Endothelial cell of umbilical vein (primary cell): ENCODE results near the gene PHEX. TPM values are rescaled to one million over a fixed set of nuclear protein-coding genes. Genes with fewer than 3 reads are reported as not detected.

ENCODE experiments used
- BruUV-seq: library from RNA; stranded (reverse); fragments of 400-500 nt; replicated peaks from 2 replicates; lab custom pipeline; 2021; lab: Mats Ljungman, UMichigan
- CTCF ChIA-PET: fragments of 300-600, 350-600 bp; sonication (Branson Sonifier 250); formaldehyde crosslinking; loops from one replicate; lab custom pipeline; 2021; ENCODE audit warnings: antibody characterized with exemption, inconsistent platforms; lab: Charles Lee
- POLR2A ChIA-PET: fragments of 300-600, 350-600 bp; sonication (Branson Sonifier 250); formaldehyde crosslinking; loops from one replicate; lab custom pipeline; 2021; ENCODE audit warnings: antibody characterized with exemption, inconsistent platforms; lab: Charles Lee
- DNase-seq: peaks from one replicate; pipeline ENCODE4 v3.0.0-alpha.2; 2011; ENCODE audit warnings: low read depth, low spot score
- FAIRE-seq: peaks from 2 replicates; lab custom pipeline; 2011; peaks lifted over from hg19 to GRCh38; lab: Jason Lieb, UNC
- H2AFZ ChIP-seq: 2 replicates; pipeline ENCODE4 v1.6.0; 2012; ENCODE audit warnings: low read depth, low read length, control low read depth, inconsistent platforms
- H3K27ac ChIP-seq: 2 replicates; pipeline ENCODE4 v1.5.1; 2011; ENCODE audit warnings: low read depth, mild to moderate bottlenecking, control low read depth, low read length, moderate library complexity; ENCODE audit not compliant: insufficient read depth
- H3K27me3 ChIP-seq, 2 experiments: 2 replicates each; pipeline versions ENCODE4 v1.6.0 to v1.6.1; 2011; ENCODE audit warnings: low read length in 2 of 2, mixed read lengths in 1 of 2; ENCODE audit not compliant: control insufficient read depth in 2 of 2, insufficient read depth in 2 of 2
- H3K36me3 ChIP-seq, 2 experiments: 2 replicates in 1 of 2; 3 replicates in 1 of 2; pipeline ENCODE4 v1.5.1; 2011; ENCODE audit warnings: low read length in 2 of 2, mild to moderate bottlenecking in 1 of 2, moderate library complexity in 1 of 2; ENCODE audit not compliant: control insufficient read depth in 2 of 2, insufficient read depth in 2 of 2; ENCODE audit errors: extremely low read depth in 1 of 2
- H3K4me1 ChIP-seq: 3 replicates; pipeline ENCODE4 v1.5.1; 2011; ENCODE audit warnings: mild to moderate bottlenecking, low read length; ENCODE audit not compliant: control insufficient read depth, insufficient read depth; ENCODE audit errors: extremely low read depth
- H3K4me2 ChIP-seq: 2 replicates; pipeline ENCODE4 v1.6.1; 2011; ENCODE audit warnings: low read length, control low read depth, mixed read lengths; ENCODE audit not compliant: insufficient read depth
- H3K4me3 ChIP-seq, 3 experiments: fragments of 200-600 bp in 1 of 3; sonication (generic), shearing (Covaris generic) in 1 of 3; replicated peaks in 1 of 3; 2 replicates each; pipeline ENCODE4 v1.5.1; 2011 to 2016; ENCODE audit warnings: control low read depth in 3 of 3, low read length in 3 of 3, mild to moderate bottlenecking in 2 of 3, inconsistent platforms in 1 of 3, low read depth in 1 of 3, moderate library complexity in 1 of 3; ENCODE audit not compliant: insufficient read depth in 1 of 3
- H3K79me2 ChIP-seq: 2 replicates; pipeline ENCODE4 v1.6.0; 2012; ENCODE audit warnings: low read length, inconsistent platforms; ENCODE audit not compliant: control insufficient read depth, insufficient read depth
- H3K9ac ChIP-seq: replicated peaks from 2 replicates; pipeline ENCODE3; 2011; ENCODE audit warnings: low read length, control low read depth; ENCODE audit not compliant: insufficient read depth; ENCODE audit errors: extremely low read depth
- H3K9me1 ChIP-seq: replicated peaks from 3 replicates; pipeline ENCODE4 v1.6.0; 2011; ENCODE audit warnings: mild to moderate bottlenecking, low read length; ENCODE audit not compliant: control insufficient read depth, insufficient read depth; ENCODE audit errors: extremely low read depth
- H3K9me3 ChIP-seq: replicated peaks from 2 replicates; pipeline ENCODE4 v1.5.1; 2012; ENCODE audit warnings: low read length, inconsistent platforms; ENCODE audit not compliant: control insufficient read depth, insufficient read depth
- H4K20me1 ChIP-seq: replicated peaks from 2 replicates; pipeline ENCODE3; 2011; ENCODE audit warnings: mild to moderate bottlenecking, low read length; ENCODE audit not compliant: control insufficient read depth, insufficient read depth; ENCODE audit errors: extremely low read depth
- CTCF ChIP-seq, 2 donors: IDR thresholded peaks; 1 replicate in 1 of 2; 2 replicates in 1 of 2; pipeline ENCODE4 v1.5.1; 2011; ENCODE audit warnings: low read length in 2 of 2, mild to moderate bottlenecking in 2 of 2, moderate library complexity in 2 of 2, control low read depth in 1 of 2, inconsistent platforms in 1 of 2, low read depth in 1 of 2; ENCODE audit not compliant: insufficient read depth in 1 of 2; ENCODE audit errors: extremely low read depth in 1 of 2
- EZH2 ChIP-seq: IDR thresholded peaks from 2 replicates; pipeline ENCODE4 v1.6.1; 2012; ENCODE audit warnings: borderline replicate concordance, low read depth, mild to moderate bottlenecking, moderate library complexity, low read length, inconsistent platforms; ENCODE audit not compliant: severe bottlenecking
- FOS ChIP-seq: IDR thresholded peaks from 2 replicates; pipeline ENCODE4 v1.6.1; 2011; ENCODE audit warnings: mild to moderate bottlenecking, low read length, moderate library complexity, borderline replicate concordance; ENCODE audit not compliant: insufficient read depth
- GATA2 ChIP-seq: IDR thresholded peaks from 2 replicates; pipeline ENCODE4 v1.7.0; 2011; ENCODE audit warnings: low read depth, mild to moderate bottlenecking, moderate library complexity, mixed read lengths, low read length; ENCODE audit not compliant: insufficient read length, insufficient read depth
- JUN ChIP-seq: IDR thresholded peaks from 2 replicates; pipeline ENCODE4 v1.6.1; 2011; ENCODE audit warnings: borderline replicate concordance, low read depth; ENCODE audit not compliant: insufficient read length, insufficient read depth
- MAX ChIP-seq: IDR thresholded peaks from 2 replicates; pipeline ENCODE4 v1.6.1; 2011; ENCODE audit not compliant: insufficient read depth, insufficient read length
- MYC ChIP-seq: IDR thresholded peaks from one replicate; pipeline ENCODE4 v1.6.1; 2011; ENCODE audit warnings: mild to moderate bottlenecking, low read depth, low read length
- POLR2A ChIP-seq: IDR thresholded peaks from 2 replicates; pipeline ENCODE4 v1.6.1; 2012; ENCODE audit warnings: low read depth, mild to moderate bottlenecking, control low read depth, low read length
- POLR2AphosphoS5 ChIP-seq: IDR thresholded peaks from 2 replicates; pipeline ENCODE4 v1.6.1; 2012; ENCODE audit warnings: low read depth, mild to moderate bottlenecking, control low read depth, low read length, moderate library complexity; ENCODE audit not compliant: insufficient read depth
- dilution Hi-C: fragments of 300-500 bp; cut with MboI; formaldehyde crosslinking; loops from one replicate; pipeline ENCODE4 v1.15.0; 2019; ENCODE audit warnings: low sequenced_read_pairs; ENCODE audit not compliant: extremely low pct_ligation_motif_present
- intact Hi-C: fragments of 100-400 bp; cut with micrococcal nuclease; formaldehyde crosslinking; loops from one replicate; pipeline ENCODE4 v1.10.0; 2022
- polyA plus RNA-seq, 4 experiments: library from polyadenylated mRNA; depleted of rRNA in 3 of 4; stranded (reverse) in 3 of 4; unstranded in 1 of 4; fragments of >200 nt; gene quantifications; 2 replicates each; pipeline versions ENCODE4 v1.2.1 to v1.2.3, GENCODE V29; 2011 to 2012; ENCODE audit warnings: missing spikeins in 1 of 4
- total RNA-seq: library from RNA; stranded (reverse); gene quantifications from 2 replicates; pipeline ENCODE4 v1.2.3, GENCODE V29; 2021

PHEX gene
- total and polyA plus RNA-seq, 2 donors (not counting 3 experiments of a cell fraction or from before 2014, with no cell fraction given) = 0.07 to 0.44 TPM

GRCh38 chrX:22063284-22063683 lies 31.2 kb downstream of the PHEX start:
- no peaks in the 10 kb centered on the region for H3K9me1 ChIP-seq
- H3K9ac ChIP-seq = no peak overlapping the region
- H4K20me1 ChIP-seq = no peaks in the 10 kb centered on the region
- FAIRE-seq (no peak), DNase-seq (no peak)
- H3K4me2 ChIP-seq = no peak overlapping the region
- intact Hi-C loops = no loop called here
- no peaks in the 10 kb centered on the region for H3K79me2 ChIP-seq
- H3K36me3 ChIP-seq = no peaks in the 10 kb centered on the region
- BruUV-seq = no TSS peak
- CTCF ChIA-PET = no interaction called here
- H3K4me3 ChIP-seq = no peak overlapping the region
- H2AFZ ChIP-seq = no peak overlapping the region
- dilution Hi-C loops = no loop called here
- H3K27ac ChIP-seq = no peak overlapping the region
- TF ChIP-seq MAX (no peak), CTCF (IDR thresholded peaks at IDR 0.05; ENCODE audit: extremely low read depth in 1 of 2, insufficient read depth in 1 of 2, low read depth in 1 of 2, low read length in 2 of 2) (no peak), GATA2 (no peak), JUN (no peak), FOS (no peak), POLR2A (no peak), EZH2 (no peak), POLR2AphosphoS5 (no peak), MYC (no peak)
- H3K27me3 ChIP-seq = no peaks in the 10 kb centered on the region
- H3K4me1 ChIP-seq = no peaks in the 10 kb centered on the region
- H3K9me3 ChIP-seq = no peaks in the 10 kb centered on the region
- POLR2A ChIA-PET = no interaction called here
